Left cardiac atrium (tissue), 4 donors: Measurements from ENCODE around the gene LRRC8E. TPM values are rescaled to one million over a fixed set of nuclear protein-coding genes. Genes with fewer than 3 reads are reported as not detected.

ENCODE experiments used
- ATAC-seq, 2 donors: fragments of 200-7000 bp; cut with Tn5 transposase; one replicate each; pipeline ENCODE4 v1.9.1; 2020; ENCODE audit warnings: mild to moderate bottlenecking in 2 of 2, moderate library complexity in 2 of 2
- DNase-seq: peaks from one replicate; pipeline ENCODE4 v3.0.0-alpha.2; 2020
- intact Hi-C, 2 donors: fragments of 100-400 bp; cut with DNase I; formaldehyde crosslinking; loops; one replicate each; pipeline versions ENCODE4 v1.14.1 to v1.15.1; 2022 to 2023
- total RNA-seq, 2 donors: library from RNA; stranded (reverse); fragmentation: NEBNext Ultra II Directional; extraction: Animal tissue kit (Norgen Biotek cat#: 25700); gene quantifications; one replicate each; pipeline ENCODE4 v1.2.1, GENCODE V29; 2021
- donor health status: DM: no; HTN: yes; CAD: no.
- donor health status: DM: no; HTN: yes; CAD: no; lungs with severe emphysema.
- donor health status: DM: yes; HTN: yes; CAD: no.
- donor health status: Dilated cardiomyopathy.

Gene LRRC8E
- total RNA-seq, 2 donors from 2014 or later, result 0.88 to 1.7 TPM

DNA sequence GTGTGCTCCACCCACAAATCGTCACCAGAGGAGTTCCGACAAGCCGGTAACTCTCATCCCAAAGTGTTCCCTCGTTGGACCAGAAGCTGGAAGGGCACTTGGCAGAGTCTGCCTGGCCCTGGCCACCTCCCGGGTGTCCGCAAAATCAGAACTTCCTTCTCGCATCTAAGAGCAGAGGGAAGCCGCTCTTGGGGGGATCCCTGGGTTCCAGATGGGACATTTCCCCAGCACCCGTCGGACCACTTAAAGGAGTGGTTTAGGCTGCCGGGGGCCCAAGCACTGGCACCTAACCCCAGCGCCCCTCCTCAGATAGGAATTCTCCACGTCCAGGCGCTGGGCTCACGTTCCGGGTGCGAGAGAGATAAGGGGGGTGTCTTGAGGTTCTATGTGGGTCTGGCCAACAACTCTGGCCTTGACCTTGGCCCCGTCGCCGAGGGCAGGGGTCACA lies 14.5 kb downstream of the LRRC8E start:
- intact Hi-C loops, result no loop called here
- DNase-seq (no peak), ATAC-seq (no peak)

DNA sequence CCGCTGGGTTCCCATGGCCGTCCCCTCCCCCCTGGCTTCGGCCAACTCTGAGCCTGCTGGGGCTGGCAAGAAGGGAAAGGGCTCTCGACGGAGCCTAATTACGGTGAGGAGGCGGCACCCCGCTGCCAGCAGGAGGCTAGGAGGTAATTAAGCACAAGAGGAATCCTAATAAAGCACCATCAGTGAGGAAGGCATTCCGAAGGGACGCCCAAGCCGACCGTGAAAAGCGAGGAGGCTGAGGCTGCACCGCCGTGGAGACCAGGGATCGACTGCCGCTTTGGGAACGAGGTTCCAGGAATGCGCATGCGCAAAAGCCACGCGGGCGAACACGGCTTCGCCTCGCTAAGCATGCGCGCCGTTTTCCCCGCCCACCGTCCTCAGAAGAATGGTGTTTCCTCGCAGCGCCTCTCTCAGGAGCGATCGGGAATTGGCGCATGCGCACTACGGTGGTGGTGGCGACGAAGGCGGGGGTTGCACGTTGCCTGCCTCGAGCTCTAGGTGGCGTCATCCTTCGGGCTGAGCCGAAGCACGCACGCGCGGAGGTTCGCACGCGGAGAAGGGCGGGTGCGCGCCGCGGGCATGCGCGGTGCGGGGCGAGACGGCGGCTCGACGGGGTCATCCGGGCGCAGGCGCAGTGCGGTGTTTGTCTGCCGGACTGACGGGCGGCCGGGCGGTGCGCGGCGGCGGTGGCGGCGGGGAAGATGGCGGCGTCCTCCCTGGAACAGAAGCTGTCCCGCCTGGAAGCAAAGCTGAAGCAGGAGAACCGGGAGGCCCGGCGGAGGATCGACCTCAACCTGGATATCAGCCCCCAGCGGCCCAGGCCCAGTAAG lies 15.1 kb downstream of the LRRC8E start, which contains the start of gene MAP2K7:
TSS of gene MAP2K7 (plus strand) at position 634 of the 830 bp plus-strand sequence. CDS start at position 702, 68 bp downstream.
- ATAC-seq (peak; percentile 89 to 91), DNase-seq (peak; percentile 100)
- intact Hi-C loops, result no loop called here

GRCh38 chr19:7904074-7905020 lies 16.0 kb downstream of the LRRC8E start:
- DNase-seq (peak; percentile 64), ATAC-seq (peak; percentile 56 to 60)
- intact Hi-C loops, result no loop called here

- no peak for ATAC-seq
- intact Hi-C loops, result no loop called here
- DNase-seq, result no peak
Observed at GRCh38 chr19:7905268-7905667, 17.0 kb downstream of the LRRC8E start.

DNA sequence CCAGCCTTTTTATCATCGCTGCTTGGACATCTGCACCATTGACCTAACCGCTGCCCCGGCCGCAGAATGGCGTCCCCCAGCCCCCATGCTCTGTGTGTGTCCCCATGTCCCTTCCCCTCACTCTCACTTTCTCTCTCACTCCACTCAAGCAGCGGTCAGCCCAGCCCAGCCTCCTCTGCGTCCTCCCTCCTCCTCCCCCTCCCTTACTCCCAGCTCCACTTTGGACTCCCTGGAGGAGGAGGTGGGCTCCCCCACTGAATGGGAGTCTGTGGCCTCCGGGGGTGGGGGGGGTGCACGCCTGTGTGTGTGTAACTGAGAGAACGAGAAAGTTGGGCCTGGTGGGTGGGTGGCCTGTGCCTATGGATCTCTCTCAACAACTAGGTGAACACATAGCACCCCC lies 17.5 kb downstream of the LRRC8E start:
- DNase-seq, result no peak
- intact Hi-C loops, result no loop called here
- no peak for ATAC-seq

DNA sequence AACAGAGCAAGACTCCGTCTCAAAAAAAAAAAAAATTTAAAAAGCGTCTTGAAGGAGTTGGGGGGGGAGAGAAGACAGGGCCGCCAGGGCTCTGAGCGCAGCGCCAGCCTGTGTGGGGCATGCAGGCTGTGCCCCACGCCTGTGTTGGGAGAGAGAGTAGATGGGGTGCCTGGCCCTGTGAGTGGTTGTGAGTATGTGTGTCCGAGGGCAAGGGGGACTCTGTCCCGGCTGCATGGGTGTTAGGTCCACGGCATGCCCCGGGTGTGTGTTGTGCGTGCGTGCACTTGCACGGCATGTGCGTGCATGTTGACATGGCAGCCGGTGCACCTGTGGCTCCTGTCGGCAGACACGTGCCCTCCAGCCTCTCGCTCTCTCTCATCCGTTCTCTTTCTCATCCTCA lies 18.8 kb downstream of the LRRC8E start:
- no peak for ATAC-seq
- no peak for DNase-seq
- intact Hi-C loops, result no loop called here

DNA sequence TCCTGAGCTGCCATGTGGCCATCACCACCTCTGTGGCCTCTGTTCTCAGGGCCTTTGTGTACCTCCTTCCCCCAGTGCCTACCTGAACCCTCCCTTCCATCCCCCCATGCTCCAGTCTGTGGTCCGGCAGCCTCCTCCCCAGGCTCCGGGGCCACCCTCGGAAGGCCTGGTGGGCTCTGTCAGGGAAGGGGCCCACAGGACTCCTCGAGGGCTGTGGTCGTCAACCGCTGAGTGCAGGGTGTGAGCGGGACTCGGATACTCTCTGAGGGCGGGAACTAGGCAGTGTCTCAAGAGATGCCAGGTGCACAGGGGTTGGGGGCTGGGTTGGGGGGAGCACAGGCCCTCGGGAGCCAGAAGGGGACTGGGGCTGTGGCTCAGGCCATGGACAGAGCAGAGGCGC lies 19.2 kb downstream of the LRRC8E start:
- DNase-seq (no peak), ATAC-seq (no peak)
- intact Hi-C loops, result no loop called here

DNA sequence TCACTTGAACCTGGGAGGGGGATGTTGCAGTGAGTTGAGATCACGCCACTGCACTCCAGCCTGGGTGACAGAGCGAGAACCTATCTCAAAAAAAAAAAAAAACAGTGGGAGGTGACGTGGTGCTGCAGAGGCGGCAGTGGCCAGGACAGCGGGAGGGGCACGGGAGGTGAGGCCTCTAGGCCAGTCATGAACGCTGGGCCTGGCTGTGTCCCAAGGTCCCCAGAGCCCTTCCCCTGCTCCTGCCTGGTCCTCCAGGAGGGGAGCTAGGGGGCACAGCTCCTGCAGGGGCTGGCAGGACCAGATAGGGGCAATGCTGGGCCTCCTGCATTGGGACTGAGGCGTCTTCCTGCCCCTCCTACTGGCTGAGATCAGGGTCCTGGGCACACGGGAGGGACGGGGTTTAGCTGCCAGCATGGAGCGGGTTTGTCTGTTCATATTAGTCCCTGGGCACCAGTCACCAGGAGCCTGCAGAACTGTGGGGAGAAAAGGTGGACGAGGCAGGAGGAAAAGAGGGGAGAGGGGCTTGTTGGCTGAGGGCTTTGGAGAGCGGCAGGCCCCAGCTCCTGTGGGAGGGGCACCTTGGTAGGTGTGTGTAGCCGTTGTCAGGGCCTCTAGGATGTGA lies 19.9 kb downstream of the LRRC8E start:
- ATAC-seq, result no peak
- intact Hi-C loops, result no loop called here

DNA sequence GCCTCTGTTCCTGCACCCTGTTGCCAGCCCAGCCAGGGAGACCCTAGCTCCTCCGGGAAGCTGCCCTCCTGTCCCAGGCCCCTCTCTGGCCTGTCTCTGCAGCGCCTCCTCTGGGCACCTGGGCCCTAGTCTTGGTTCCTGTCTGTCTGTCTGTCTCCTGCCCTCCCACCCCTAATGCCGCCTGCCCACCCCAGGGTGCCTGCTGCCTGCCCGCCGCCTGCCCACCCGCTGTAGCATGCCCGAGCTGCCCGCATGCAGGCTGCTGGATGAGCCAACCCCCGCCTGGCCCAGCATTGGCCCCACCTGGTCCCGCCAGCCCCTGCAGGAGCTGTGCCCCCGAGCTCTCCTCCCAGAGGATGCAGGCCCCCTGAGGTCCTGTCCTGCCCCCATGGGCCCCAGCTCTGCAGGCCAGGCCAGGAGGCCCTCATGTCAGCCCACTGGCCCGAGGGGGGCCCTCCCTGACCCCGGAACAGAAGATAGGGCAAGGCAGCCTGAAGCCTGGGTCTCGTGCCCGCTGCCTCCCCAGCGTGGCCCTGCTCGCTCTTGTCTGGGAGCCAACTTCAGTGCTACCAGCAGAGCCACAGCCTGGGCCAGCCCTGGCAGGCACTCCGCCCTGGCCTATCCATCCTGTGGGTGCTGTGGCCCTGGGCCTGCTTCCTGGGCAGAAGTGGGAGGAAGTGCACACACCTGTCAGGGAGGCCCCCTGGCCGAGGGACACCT lies 20.6 kb downstream of the LRRC8E start:
- DNase-seq, result no peak
- intact Hi-C loops, result no loop called here
- ATAC-seq, result no peak

More for the DNA sequence above, 19.9 kb downstream of the LRRC8E start:
- no peak for DNase-seq

DNA sequence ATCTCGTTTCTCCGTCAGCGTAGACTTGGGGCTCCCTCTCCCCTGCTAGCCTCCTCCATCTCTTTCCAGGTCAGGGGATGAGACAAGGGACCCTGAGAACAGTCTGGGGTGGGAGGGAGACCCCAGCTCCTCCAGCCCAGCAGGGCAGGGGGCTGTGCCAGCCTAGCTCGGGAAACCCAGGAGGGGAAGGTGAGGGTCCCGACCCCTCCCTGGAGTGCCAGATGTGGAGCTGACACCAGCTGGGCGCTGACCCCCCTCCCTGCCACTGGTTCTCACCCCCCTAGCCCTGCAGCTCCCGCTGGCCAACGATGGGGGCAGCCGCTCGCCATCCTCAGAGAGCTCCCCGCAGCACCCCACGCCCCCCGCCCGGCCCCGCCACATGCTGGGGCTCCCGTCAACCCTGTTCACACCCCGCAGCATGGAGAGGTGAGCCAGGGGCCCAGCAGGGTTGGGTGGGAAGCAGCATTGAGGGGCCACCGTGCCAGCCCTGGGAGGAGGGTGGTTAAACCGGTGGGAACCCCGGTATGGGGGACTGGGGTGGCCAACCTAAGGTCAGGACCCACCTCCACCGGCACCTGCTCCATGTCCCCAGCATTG lies 21.3 kb downstream of the LRRC8E start:
- intact Hi-C loops, result no loop called here
- ATAC-seq, result no peak
- no peak for DNase-seq

- DNase-seq (no peak), ATAC-seq (no peak)
- intact Hi-C loops, result no loop called here
Observed at GRCh38 chr19:7910321-7911161, 22.2 kb downstream of the LRRC8E start.

- no peak for DNase-seq
- intact Hi-C loops, result no loop called here
- no peak for ATAC-seq
Observed at GRCh38 chr19:7911508-7912143, 23.3 kb downstream of the LRRC8E start.

DNA sequence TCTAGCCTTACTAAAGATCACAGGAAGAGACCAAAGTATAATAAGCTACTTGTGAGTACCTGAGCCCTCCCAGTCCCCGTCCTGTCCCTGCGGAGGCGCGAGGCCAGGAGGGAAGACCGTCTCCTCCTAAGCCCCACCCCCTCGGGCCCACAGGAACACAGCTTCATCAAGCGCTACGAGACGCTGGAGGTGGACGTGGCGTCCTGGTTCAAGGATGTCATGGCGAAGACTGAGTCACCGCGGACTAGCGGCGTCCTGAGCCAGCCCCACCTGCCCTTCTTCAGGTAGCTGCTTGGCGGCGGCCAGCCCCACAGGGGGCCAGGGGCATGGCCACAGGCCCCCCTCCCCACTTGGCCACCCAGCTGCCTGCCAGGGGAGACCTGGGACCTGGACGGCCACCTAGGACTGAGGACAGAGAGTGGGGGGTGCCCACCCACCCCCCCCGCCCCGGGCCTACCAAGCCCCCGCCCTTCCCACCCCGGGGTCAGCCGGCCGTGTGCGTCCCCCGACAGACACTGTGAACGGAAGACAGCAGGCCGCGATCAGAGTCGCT lies 23.9 kb downstream of the LRRC8E start:
- DNase-seq (no peak), ATAC-seq (no peak)
- intact Hi-C loops, result no loop called here

DNA sequence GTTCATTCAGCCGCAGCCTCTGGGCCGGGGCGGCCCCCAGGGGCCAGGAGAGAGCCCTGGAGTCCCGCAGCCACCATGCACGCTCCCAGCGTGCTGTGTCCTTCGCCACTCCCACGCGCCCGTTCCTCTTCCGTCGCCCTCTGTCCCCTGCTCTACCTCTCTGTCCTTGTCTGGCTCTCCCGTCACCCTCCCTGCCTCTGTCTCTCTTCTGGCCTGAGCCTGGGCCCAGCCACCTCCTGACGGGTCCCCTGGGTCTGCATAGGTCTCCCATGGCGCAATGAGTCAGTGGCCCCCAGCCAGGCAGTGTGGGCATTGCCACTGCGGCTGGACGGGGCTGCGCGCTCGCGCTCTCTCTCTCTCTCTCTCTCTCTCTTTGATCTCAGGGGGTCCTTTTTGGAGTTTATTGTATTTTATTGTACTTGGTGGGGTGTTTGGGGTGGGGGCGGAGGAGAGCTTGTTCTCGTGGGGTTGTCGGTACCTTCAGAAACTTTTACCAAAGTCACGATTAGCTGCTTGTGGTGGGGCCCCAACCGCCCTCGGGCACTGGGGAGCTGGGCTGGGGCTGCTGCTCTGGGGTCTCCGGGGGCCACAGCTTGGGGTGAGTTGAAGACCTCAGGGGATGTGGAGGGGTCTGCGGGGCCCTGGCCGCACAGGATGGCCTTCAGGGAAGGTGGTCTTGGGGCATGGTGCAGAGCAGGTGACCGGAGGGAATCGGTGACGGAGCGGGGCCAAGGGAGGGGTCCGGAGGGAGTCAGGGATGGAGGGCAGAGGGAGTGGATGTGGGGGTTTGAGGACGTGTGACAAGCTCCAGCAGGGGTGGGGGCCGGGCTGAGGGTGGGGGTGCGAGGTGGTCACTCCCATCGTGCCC lies 24.6 kb downstream of the LRRC8E start:
- ATAC-seq, result no peak
- intact Hi-C loops, result no loop called here
- no peak for DNase-seq

- ATAC-seq (no peak), DNase-seq (no peak)
- intact Hi-C loops, result no loop called here
Observed at GRCh38 chr19:7913652-7914051, 25.3 kb downstream of the LRRC8E start.

GRCh38 chr19:7914099-7914498 lies 25.8 kb downstream of the LRRC8E start:
- intact Hi-C loops, result no loop called here
- no peak for DNase-seq
- no peak for ATAC-seq
